HEK293T (cell line): ENCODE data around the gene PFN1.

Source experiments
- ELF4 ChIP-seq: fragments of 450-650 bp; IDR thresholded peaks from 2 replicates; pipeline ENCODE4 v1.6.1; 2017; ENCODE audit warnings: antibody characterized with exemption
- SP1 ChIP-seq: fragments of 450-650 bp; IDR thresholded peaks from 2 replicates; pipeline ENCODE4 v1.6.1; 2017
- TF ChIP-seq, protein P1 (sequence below): fragments of 450-650 bp; IDR thresholded peaks from 2 replicates; pipeline ENCODE4 v1.6.1; 2016

DNA sequence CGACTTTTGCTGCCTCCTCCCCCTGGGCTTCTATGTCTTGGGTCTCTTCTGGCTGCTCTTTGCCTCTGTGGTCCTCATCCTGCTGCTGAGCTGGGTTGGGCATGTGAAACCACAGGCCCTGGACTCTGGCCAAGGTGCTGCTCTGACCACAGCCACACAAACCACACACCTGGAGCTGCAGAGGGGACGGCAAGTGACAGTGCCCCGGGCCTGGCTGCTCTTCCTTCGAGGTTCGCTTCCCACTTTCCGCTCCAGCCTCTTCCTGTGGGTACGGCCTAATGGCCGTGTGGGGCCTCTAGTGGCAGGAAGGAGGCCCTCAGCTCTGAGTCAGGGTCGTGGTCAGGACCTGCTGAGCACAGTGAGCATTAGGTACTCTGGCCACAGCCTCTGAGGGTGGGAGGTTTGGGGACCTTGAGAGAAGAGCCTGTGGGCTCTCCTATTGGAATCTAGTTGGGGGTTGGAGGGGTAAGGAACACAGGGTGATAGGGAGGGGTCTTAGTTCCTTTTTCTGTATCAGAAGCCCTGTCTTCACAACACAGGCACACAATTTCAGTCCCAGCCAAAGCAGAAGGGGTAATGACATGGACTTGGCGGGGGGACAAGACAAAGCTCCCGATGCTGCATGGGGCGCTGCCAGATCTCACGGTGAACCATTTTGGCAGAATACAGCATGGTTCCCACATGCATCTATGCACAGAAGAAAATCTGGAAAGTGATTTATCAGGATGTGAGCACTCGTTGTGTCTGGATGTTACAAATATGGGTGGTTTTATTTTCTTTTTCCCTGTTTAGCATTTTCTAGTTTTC lies 14.0 kb downstream of the PFN1 start:
- TF ChIP-seq, protein P1, sequence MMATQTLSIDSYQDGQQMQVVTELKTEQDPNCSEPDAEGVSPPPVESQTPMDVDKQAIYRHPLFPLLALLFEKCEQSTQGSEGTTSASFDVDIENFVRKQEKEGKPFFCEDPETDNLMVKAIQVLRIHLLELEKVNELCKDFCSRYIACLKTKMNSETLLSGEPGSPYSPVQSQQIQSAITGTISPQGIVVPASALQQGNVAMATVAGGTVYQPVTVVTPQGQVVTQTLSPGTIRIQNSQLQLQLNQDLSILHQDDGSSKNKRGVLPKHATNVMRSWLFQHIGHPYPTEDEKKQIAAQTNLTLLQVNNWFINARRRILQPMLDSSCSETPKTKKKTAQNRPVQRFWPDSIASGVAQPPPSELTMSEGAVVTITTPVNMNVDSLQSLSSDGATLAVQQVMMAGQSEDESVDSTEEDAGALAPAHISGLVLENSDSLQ, result no peak
- TF ChIP-seq SP1 (no peak), ELF4 (no peak)
